GM18520 (cell line): Measurements from ENCODE around the gene TUFT1.
"Not testable (repeated sequence)": the region's sequence is repeated elsewhere in the genome, so short reads cannot be mapped to it uniquely, and the experiment has no call there.

Source experiments
- ATAC-seq: cut with Tn5 transposase; IDR thresholded peaks from one replicate; pipeline ENCODE4 v1.9.1; 2021; ENCODE audit not compliant: unreplicated experiment

The TUFT1 gene

GRCh38 chr1:151613282-151613780, 73.2 kb downstream of the TUFT1 start:
- no peak for ATAC-seq

GRCh38 chr1:151615711-151616504, 75.8 kb downstream of the TUFT1 start:
- no peak for ATAC-seq

DNA sequence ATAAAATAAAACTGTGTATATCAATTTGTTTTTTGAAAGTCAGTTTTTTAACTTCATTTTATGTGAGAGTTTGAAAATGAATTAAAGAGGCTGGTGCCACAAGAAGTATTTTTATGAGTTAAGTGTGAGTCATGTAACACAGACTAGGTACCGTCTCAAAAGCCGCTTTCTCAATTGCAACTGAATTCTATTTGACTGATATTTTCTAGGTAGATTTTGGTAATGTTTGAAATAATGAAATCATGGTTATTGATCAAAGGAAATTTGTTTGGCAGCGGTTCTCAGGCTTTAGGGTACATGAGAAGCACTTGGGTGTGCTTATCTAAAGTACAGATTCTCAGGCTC, 76.4 kb downstream of the TUFT1 start:
- ATAC-seq: no peak

- no peak for ATAC-seq
These were observed 77.9 kb downstream of the TUFT1 start for GRCh38 chr1:151618003-151618402.

DNA sequence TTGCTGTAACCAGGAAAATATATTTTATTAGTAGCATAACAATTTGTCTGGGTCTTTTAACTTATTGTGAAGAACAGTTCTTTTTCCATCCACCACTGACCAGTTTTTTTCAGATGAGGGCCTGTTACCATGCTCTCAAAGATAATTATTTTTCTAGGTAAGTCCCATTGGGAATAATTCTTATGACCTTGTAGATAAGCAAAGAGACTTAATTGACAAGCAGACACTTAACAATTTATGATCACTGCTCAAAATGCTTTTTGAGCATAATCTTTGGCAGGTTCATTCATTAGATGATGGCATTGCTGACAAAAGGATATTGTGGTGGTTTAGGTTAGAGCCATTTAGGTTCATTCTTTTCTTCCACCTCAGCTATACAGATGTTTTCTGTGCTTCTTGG, 78.4 kb downstream of the TUFT1 start:
- ATAC-seq: no peak

- not testable (repeated sequence) for ATAC-seq
These were observed 78.9 kb downstream of the TUFT1 start for GRCh38 chr1:151618996-151619395.

DNA sequence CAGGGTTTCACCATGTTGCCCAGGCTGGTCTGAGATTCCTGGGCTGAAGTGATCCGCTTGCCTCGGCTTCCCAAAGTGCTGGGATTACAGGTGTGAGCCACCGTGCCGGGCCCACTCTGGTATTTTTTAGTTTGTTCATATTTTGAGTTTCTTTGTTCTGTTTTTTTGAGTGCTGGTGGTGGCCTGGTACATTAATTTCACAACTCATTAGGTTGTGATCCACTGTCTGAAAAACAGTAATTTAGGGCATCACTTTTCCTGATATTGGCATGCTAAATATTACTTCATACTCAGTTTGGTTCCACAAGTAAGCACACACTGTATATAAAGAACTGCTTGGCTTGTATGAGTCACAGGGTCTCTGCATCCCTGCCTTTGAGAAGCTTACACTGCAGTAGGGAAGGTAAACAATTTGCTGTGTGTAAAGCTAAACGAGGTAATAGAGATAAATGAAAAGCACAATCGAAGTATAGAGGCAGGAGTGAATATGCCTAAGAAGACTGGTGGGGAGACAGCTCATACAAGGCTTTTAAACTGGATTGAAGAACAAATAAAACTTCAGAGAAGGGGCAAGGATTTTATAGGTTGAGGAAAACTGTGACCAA, 79.5 kb downstream of the TUFT1 start:
- no peak for ATAC-seq

- ATAC-seq: no peak
These were observed 80.2 kb downstream of the TUFT1 start for GRCh38 chr1:151620286-151620685.

GRCh38 chr1:151621351-151621750, 81.2 kb downstream of the TUFT1 start:
- ATAC-seq: no peak

- ATAC-seq: no peak
These were observed 84.7 kb downstream of the TUFT1 start for GRCh38 chr1:151624783-151625182.

- ATAC-seq: no peak
These were observed 86.7 kb downstream of the TUFT1 start for GRCh38 chr1:151626740-151627334.

GRCh38 chr1:151629278-151629677, 89.2 kb downstream of the TUFT1 start:
- ATAC-seq: no peak
